Peyer's patch (tissue), 4 donors: ENCODE results near the gene HOXA1. TPM values are rescaled to one million over a fixed set of nuclear protein-coding genes. Genes with fewer than 3 reads are reported as not detected.
A peak's percentile ranks its signal among the peaks of the same experiment; 100 is the strongest.

Experiments
- DNase-seq, 3 donors: peaks; one replicate each; pipeline ENCODE4 v3.0.0-alpha.2; 2017 to 2019
- H3K27ac ChIP-seq, 4 donors: fragments of 200-600 bp; sonication (generic); one replicate each; pipeline ENCODE4 v1.5.1; 2016 to 2019
- H3K27me3 ChIP-seq, 2 donors: fragments of 200-600 bp; sonication (generic); one replicate each; pipeline ENCODE4 v1.5.1; 2019
- H3K36me3 ChIP-seq, 3 donors: fragments of 200-600 bp; sonication (generic); one replicate each; pipeline ENCODE4 v1.5.1; 2016 to 2019
- H3K4me1 ChIP-seq, 4 donors: fragments of 200-600 bp; sonication (generic); one replicate each; pipeline ENCODE4 v1.5.1; 2016 to 2019
- H3K4me3 ChIP-seq, 4 donors: fragments of 200-600 bp; sonication (generic); 1 replicate in 3 of 4; 2 replicates in 1 of 4; pipeline ENCODE4 v1.5.1; 2016 to 2019; ENCODE audit warnings: mild to moderate bottlenecking in 1 of 4
- H3K9me3 ChIP-seq, 4 donors: fragments of 200-600 bp; sonication (generic); one replicate each; pipeline ENCODE4 v1.5.1; 2016 to 2019; ENCODE audit warnings: mild to moderate bottlenecking in 1 of 4
- POLR2A ChIP-seq, 2 donors: fragments of 450-650 bp; IDR thresholded peaks; one replicate each; pipeline ENCODE4 v1.5.1; 2017; ENCODE audit warnings: antibody characterized with exemption in 2 of 2, mild to moderate bottlenecking in 2 of 2, moderate library complexity in 2 of 2
- total RNA-seq, 4 donors: library from RNA; depleted of rRNA; stranded (reverse); fragments of >200 nt; gene quantifications; one replicate each; pipeline ENCODE4 v1.1.0, GENCODE V29; 2016
- TF ChIP-seq, protein P1 (sequence below), 6 experiments: fragments of 450-650 bp in 4 of 6; fragments of 200-600 bp in 2 of 6; sonication (generic) in 1 of 6; IDR thresholded peaks; one replicate each; pipeline ENCODE4 v1.5.1; 2017 to 2019; ENCODE audit warnings: antibody characterized with exemption in 6 of 6, mild to moderate bottlenecking in 3 of 6, moderate library complexity in 1 of 6

Gene HOXA1
- total RNA-seq, 4 donors from 2014 or later: 1.7 to 5.3 (median 1.9) TPM

DNA sequence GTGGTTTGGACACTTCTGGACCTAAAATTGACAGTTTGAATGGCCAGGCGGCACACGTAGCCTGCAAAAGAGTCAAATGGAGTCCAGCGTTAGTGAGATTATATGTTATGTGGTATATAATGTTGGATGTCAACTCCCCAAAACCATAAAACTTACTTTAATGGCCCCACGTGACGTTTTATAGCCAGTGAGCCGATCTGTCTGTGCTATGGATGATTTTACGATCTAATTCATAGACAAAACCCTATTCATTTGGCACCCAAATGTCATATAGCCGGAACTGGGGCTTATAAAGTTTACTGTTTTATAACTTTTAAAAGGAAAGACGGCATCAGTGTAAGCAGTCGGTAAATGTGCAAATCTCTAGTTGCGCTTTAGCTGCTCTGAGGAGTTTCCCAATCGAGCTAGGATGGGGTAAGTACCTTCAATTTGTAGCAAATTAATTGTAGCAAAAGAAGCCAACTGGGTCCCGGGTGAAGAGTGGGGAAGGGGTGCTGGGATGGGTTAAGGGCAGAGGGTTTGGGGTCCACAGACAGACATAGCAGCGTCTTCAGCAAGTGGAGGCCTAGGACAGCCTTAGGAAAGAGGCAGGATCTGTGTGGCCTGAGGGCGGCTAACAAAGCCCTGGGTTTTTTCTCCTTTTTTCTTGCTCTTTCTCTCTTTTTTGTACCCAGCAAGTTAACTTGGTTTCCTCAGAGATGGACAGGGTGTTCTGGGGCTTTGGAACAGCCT lies 44.5 kb upstream of the HOXA1 start:
- Histone ChIP-seq H3K9me3 (no peaks in the 10 kb centered on the region), H3K27ac (peak overlapping the region; percentile 31 to 96 (median 80)), H3K36me3 (peaks cover 0 to 7% (median 0%) of the 10 kb centered on the region in 3 donors), H3K4me3 (peak overlapping the region in 3 of 4 donors; percentile 19 to 75 (median 58)), H3K27me3 (no peaks in the 10 kb centered on the region), H3K4me1 (peaks cover 0 to 44% (median 3%) of the 10 kb centered on the region in 4 donors)
- TF ChIP-seq, protein P1, sequence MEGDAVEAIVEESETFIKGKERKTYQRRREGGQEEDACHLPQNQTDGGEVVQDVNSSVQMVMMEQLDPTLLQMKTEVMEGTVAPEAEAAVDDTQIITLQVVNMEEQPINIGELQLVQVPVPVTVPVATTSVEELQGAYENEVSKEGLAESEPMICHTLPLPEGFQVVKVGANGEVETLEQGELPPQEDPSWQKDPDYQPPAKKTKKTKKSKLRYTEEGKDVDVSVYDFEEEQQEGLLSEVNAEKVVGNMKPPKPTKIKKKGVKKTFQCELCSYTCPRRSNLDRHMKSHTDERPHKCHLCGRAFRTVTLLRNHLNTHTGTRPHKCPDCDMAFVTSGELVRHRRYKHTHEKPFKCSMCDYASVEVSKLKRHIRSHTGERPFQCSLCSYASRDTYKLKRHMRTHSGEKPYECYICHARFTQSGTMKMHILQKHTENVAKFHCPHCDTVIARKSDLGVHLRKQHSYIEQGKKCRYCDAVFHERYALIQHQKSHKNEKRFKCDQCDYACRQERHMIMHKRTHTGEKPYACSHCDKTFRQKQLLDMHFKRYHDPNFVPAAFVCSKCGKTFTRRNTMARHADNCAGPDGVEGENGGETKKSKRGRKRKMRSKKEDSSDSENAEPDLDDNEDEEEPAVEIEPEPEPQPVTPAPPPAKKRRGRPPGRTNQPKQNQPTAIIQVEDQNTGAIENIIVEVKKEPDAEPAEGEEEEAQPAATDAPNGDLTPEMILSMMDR (IDR thresholded peaks at IDR 0.05): no peak
- peak; percentile 74 to 77 for TF ChIP-seq POLR2A (IDR thresholded peaks at IDR 0.05)
- DNase-seq: peak in 2 of 3 donors; percentile 61 to 77

DNA sequence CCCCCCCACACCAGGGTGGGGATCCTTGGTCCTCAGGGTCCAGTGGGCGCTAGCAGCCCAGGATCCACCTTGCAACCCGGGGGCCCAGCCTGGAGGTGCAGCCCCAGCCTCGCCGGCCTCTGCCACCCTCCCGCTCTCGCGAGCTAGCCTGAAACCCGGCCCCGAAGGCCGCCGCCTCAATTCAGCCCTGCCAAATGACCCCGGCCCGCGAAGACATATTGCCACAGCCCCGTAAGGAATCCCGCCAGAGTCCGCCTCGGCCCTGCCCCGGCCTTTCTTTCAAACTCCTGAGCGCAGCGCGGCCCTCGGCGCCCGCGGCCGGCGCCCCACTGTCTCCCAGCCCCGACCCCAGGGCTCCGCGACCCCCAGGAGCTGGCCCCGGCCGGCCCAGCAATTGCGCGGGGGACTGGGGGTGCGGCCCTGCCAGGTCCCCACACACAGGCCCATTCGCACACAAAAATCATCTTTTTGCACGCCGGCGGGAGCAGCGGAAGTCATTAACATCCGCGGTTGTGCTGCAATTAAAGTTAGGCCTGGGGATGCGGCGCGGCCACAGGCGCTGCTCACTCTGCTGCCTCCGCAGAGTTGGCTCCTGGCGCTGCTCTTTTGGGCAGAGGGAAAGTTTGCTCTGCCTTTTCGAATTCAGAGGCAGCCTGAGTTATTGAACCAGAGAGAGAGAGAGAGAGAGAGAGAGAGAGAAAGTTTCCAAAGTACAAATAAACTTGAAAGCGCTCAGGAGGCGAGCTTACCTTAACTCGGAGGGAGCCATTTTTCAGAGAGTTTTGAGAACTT lies 43.7 kb upstream of the HOXA1 start:
- Histone ChIP-seq H3K4me1 (peaks cover 0 to 46% (median 5%) of the 10 kb centered on the region in 4 donors), H3K27me3 (no peaks in the 10 kb centered on the region), H3K9me3 (no peaks in the 10 kb centered on the region), H3K4me3 (peak overlapping the region in 3 of 4 donors; percentile 19 to 75 (median 58)), H3K27ac (peak overlapping the region; percentile 60 to 96 (median 80)), H3K36me3 (no peaks in the 10 kb centered on the region)
- TF ChIP-seq POLR2A (IDR thresholded peaks at IDR 0.05): no peak
- TF ChIP-seq, protein P1 (IDR thresholded peaks at IDR 0.05): no peak
- DNase-seq: peak in 2 of 3 donors; percentile 14 to 73

DNA sequence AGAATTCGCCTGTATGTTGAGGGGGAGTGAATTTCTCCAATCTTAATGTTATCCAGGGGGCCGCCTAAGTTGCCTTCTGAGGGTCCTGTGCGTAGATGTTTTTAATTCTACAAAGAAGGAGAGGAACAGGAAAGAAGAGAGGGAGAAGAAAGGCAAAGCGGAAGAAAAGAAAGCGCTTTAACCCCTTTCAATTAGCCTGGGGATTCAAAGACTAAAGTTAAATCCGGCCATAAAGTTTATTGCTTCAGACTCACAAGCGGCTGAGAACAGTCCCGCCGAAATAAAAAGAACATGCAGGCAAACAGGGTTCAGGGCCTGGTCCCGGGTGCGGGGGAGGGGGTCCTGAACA lies 43.2 kb upstream of the HOXA1 start:
- no peaks in the 10 kb centered on the region for H3K36me3 ChIP-seq
- peak overlapping the region; percentile 60 to 96 (median 80) for H3K27ac ChIP-seq
- H3K27me3 ChIP-seq: no peaks in the 10 kb centered on the region
- H3K4me3 ChIP-seq: peak overlapping the region in 3 of 4 donors; percentile 19 to 75 (median 58)
- no peak for DNase-seq
- H3K4me1 ChIP-seq: peaks cover 0 to 52% (median 6%) of the 10 kb centered on the region in 4 donors
- TF ChIP-seq, protein P1 (IDR thresholded peaks at IDR 0.05): no peak
- TF ChIP-seq POLR2A (IDR thresholded peaks at IDR 0.05): no peak
- no peaks in the 10 kb centered on the region for H3K9me3 ChIP-seq

DNA sequence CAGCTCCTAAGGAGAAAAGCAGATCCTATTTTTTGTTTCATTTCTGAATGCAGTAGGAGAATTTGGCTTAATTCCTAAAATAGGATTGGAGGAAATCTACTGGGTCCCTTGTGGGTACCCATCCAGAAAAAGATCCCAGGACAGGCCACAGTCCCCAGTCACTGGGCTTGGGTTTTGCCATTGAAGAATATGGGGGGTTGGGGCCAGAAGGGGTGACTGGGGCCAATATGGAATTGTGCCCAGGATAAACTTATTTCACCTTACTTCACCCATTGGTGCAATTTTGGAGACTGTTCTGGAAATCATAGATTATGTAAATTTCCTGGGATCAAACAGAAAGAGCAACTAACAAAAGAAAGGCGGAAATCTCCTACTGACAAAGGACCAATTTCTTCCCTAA lies 42.7 kb upstream of the HOXA1 start:
- peak overlapping the region; percentile 44 to 96 (median 80) for H3K27ac ChIP-seq
- no peak for TF ChIP-seq POLR2A (IDR thresholded peaks at IDR 0.05)
- TF ChIP-seq, protein P1 (IDR thresholded peaks at IDR 0.05): no peak
- no peaks in the 10 kb centered on the region for H3K9me3 ChIP-seq
- H3K4me3 ChIP-seq: peak overlapping the region in 2 of 4 donors; percentile 58 to 75
- peaks cover 0 to 52% (median 6%) of the 10 kb centered on the region in 4 donors for H3K4me1 ChIP-seq
- H3K36me3 ChIP-seq: no peaks in the 10 kb centered on the region
- no peaks in the 10 kb centered on the region for H3K27me3 ChIP-seq
- DNase-seq: peak in 1 of 3 donors; percentile 5

DNA sequence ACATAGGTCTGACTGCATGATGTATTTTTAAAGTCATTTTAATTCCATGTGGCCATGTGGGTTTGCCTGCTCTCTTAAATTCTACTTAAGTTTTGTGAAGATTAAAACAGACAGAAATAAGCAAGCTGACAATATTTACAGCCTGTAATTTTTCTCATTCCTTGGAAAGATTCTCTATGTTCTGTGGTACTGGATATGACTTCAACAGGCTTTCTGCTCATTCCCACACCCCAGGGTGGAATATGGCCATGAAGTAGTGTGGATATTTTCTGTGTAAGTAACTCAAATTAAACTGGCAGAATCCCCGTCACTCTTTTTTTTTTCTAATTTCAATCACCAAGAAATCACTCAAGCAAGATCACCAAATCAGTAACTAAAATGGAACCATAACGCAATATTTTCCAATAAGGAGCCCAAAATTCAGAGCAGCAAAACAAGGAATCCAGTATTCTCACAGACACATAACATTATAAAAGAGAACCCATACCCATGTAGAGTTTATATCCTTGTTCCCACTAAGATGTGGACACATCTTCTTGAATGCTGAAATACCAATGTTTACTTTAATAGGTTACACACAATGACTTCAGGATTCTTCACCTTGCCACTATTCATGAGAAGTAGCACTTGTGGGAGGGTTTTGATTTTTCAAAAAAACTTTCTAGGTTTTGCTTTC lies 42.0 kb upstream of the HOXA1 start:
- peaks cover 0 to 59% (median 6%) of the 10 kb centered on the region in 4 donors for H3K4me1 ChIP-seq
- no peak for DNase-seq
- peak overlapping the region in 1 of 4 donors; percentile 75 for H3K4me3 ChIP-seq
- peak overlapping the region; percentile 44 to 96 (median 80) for H3K27ac ChIP-seq
- TF ChIP-seq, protein P1 (IDR thresholded peaks at IDR 0.05): no peak
- TF ChIP-seq POLR2A (IDR thresholded peaks at IDR 0.05): no peak
- H3K9me3 ChIP-seq: no peaks in the 10 kb centered on the region
- H3K27me3 ChIP-seq: no peaks in the 10 kb centered on the region
- no peaks in the 10 kb centered on the region for H3K36me3 ChIP-seq
